Stimulated activated naive CD4-positive, alpha-beta T cell treated with Interleukin-2 at 50 U/mL for 16 hours (primary cell): ENCODE data around the gene ZDHHC21.

Experiments used
- DNase-seq: peaks from one replicate; lab custom pipeline; 2025; lab: John Stamatoyannopoulos, UW

The ZDHHC21 gene, protein sequence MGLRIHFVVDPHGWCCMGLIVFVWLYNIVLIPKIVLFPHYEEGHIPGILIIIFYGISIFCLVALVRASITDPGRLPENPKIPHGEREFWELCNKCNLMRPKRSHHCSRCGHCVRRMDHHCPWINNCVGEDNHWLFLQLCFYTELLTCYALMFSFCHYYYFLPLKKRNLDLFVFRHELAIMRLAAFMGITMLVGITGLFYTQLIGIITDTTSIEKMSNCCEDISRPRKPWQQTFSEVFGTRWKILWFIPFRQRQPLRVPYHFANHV

DNA sequence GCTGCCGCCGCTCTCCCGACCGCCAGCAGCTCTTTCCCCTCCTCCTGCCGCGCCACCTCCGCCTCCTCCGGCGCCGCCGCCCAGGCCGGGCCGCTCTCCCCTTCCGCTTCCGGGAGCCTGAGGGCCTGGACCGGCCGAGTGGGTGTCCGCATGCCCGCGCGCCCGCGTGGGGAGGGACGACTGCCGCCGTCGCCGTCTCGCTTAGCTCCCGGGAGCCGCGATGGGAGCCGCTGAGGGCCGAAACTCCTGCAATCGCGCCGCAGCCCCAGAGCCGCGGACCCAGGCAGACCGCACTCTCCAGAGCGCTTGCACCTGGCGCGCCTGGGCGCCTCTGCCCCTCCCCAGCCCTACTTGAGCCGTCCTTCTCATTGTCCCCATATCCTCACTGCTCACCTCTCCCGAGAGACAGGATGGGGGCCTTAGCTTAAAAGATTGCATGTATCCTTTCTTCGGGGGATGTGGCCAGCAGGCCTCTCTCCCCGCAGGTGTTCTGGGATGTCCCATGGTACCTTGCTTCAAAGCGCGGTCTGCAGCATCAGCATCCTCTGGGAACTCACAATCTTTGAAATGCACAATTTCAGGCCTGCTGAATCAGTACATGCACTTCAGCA is at the start of gene ZDHHC21:
ZDHHC21 (minus strand) TSS at position 182 of the 611 bp plus-strand sequence. CDS start 19,092 bp downstream, outside the sequence.
- DNase-seq = peak; percentile 48

DNA sequence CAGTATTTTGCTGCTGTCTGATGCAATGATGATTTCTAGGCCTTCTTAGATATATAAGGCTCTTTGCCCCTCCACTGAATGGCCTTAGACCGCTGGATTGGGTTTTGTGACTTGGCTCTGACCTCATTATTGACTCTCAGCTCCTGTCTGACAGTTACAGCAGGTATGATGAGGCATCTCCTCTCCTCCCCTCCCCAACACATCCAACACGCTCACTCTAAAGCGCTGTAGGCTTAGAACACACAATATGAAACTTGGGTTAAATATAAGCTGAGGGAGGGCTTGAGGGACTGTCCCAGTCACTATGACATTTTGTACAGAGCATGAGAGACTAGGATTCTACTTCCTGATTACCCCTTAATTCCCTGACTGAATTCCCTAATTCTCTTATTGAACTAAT is 48.1 kb upstream of the ZDHHC21 start:
- DNase-seq = no peak

GRCh38 chr9:14733133-14733532 is 39.9 kb upstream of the ZDHHC21 start:
- no peak for DNase-seq

DNA sequence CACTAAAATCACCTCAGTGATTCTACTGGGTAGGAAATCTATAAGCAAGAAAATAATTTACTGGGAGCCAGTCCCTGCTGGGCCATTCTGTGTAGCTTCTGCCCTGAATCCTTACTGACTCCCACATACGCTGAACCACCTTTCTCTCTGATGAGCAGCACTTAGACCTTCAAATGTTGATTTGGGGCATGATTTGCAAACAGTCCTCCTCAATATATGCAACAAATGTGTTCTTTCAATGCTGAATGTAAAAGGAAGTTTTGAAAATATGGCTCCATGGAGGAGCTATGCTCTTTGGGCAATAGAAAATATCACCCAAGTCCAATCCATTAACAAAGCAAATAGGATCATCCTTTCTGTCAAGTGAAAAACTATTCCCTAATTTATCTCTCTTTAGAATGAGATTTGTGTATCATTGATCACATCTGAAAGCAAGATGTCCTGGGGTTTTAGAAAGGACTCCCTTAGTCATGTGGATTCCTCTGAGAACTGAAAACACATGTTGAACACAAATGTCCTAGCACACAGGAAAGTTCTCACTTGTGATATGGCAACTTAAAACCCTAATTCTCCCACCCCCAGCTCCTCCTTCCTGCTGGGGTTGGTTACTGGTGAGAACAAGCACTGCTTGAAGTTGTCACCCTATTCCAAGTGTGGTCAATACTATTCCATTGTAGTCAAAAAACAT is 38.2 kb upstream of the ZDHHC21 start:
- DNase-seq = no peak

GRCh38 chr9:14730461-14730898 is 37.2 kb upstream of the ZDHHC21 start:
- no peak for DNase-seq

DNA sequence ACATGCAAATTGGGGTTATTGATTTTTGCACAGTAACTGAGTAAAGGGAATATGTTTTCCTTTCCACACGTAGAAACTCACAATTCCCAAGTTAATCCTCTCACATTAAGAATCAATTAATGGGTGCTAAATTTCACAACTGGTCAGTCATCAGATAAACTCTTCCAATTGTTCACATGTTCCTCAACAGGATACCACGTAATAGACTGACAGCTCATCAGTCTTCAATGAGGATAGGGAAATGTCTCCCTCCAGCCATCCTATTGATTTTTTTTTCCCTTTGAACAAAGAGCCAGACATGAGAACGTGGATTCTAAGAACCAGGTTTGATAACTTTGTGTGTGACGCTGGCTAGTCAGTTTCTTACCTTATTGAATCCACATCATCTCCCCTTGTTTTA is 30.1 kb upstream of the ZDHHC21 start:
- no peak for DNase-seq

GRCh38 chr9:14722391-14723035 is 29.3 kb upstream of the ZDHHC21 start, which contains the start of gene CER1:
Gene CER1, minus strand, starts transcription at chr9:14722733. Its CDS starts 61 bp downstream, at chr9:14722672.
- DNase-seq = no peak

DNA sequence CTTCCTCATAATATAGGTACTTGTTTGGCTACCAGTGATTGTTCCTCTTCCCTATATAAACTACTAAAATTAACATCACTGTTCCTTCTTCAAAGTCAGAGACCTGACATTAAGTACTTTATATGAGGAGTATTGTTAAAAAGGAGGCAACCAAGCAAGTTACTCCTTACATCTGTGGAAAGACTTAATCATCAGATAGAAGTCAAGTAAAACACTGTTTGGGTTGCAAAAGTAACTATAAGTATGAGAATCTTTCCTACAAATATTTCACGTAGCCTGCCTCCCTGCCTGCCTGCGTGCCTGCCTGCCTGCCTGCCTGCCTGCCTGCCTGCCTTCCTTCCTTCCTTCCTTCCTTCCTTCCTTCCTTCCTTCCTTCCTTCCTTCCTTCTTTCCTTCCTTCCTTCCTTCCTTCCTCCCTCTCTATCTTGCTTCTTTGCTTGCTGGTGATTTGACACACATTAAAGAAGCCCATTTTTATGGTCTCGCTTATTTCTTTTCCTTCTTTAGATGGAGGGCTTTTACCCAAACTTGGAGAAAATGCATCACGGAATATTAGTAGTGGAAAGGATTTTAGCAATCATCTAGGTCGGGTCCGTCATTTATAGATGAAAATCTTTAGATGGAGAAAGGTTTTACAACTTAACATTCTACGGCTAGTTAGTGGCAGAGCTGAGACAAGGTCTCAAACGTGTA is 26.1 kb upstream of the ZDHHC21 start:
- no peak for DNase-seq

DNA sequence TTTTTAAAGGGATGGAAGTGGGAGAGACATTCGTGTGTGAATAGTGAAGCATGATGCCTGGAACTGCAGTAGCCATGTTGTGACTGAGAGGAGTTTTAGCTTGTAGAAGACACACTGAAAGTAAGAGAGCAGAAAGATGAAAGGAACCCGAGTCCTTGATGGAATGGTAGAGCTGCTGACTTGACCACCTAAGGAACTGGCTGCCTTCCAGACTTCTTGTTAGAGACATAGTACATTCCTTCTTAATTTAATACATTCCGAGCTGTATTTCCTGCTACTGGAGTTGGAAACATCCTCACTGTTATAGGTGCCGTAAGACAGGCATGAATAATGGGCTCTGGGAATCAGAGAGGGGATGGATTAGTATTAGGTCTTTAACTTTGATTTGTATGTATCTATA is 21.9 kb upstream of the ZDHHC21 start:
- DNase-seq = no peak

DNA sequence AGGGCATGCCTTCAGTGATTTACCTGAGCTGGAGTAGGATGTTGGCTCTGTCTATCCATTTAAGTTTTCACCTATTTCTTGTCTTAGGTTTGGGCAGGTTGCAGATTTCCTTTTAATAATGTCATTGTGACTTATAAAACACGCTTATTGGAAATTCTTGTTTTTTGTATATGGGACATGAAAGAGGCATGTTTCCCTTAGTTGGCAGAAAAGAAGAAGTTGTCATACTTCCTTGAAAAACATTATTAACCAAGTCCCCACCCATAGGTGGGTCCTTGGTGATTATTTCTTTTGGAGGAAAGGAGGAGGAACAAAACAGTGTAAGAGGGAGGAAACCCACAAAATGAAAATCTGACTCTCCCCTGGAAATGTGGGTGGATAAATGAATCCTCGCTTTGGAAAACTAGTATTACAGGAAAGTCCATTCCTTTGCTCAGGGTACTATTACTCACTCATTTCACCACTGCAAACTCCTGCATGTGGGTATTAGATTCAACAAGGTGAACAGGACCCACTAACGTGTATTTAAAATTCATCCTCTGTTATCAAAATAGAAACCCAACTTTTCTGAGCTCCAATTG is 20.0 kb upstream of the ZDHHC21 start:
- no peak for DNase-seq

DNA sequence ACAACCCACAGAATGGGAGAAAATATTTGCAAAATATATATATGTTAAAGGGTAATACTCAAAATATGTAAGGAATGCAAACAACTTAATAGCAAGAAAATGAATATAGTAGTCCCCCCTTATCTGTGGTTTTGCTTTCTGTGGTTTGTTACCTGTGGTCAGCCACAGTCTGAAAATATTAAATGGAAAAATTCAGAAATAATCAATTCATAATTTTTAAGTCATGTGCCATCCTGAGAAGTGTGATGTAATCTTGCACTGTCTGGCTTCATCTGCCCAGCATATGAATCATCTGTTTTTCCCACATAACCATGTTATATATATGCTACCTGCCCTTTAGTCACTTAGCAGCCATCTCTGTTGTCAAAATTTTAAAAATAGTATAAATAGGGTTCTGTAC is 17.6 kb upstream of the ZDHHC21 start:
- no peak for DNase-seq

DNA sequence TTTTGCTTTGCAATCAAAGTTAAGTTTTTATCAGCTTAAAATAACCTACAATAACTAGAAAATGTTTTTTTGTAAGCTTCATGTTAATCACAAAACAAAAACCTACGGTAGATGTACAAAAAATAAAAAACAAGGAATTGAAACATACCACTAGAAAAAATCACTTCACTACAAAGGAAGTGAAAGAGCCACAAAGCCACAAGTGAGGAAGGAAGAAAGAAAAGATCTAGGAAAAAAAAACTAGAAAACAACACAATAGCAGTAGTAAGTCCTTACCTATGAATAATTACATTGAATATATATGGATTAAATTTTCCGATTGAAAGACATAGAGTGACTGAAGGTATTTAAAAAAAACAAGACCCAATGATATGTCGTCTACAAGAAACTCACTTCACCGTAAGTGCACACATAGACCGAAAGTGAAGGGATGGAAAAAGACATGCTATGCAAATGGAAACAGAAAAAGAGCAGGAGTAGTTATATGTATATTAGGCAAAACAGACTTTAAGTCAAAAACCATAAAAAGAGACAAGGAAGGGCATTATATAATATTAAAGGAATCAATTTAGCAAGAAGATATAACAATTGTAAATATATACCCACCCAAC is 13.4 kb upstream of the ZDHHC21 start:
- DNase-seq = no peak

DNA sequence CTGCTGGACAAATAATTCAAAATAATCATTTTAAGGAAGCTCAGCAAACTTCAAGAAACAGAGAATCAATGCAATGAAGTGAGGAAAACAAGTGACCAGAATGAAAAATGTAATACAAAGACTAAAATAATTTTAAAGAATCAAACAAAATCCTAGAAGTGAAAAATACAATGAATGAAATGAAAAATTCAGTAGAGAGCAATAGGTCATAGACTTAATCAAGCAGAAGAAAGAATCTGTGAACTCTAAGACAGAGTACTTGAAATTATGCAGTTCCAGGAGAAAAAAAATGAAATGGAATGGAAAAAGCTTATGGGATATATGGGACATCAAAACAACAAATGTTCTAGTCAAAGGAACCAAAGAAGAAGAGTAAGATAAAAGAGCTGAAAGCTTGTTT is 11.8 kb upstream of the ZDHHC21 start:
- DNase-seq = no peak

- no peak for DNase-seq
Measured at GRCh38 chr9:14704281-14704680, 11.0 kb upstream of the ZDHHC21 start.

GRCh38 chr9:14702200-14702720 is 9.0 kb upstream of the ZDHHC21 start:
- no peak for DNase-seq

- peak; percentile 28 for DNase-seq
Measured at GRCh38 chr9:14692470-14693250, 572 bp downstream of the ZDHHC21 start.

GRCh38 chr9:14690948-14691730 is 2.1 kb downstream of the ZDHHC21 start:
- no peak for DNase-seq

DNA sequence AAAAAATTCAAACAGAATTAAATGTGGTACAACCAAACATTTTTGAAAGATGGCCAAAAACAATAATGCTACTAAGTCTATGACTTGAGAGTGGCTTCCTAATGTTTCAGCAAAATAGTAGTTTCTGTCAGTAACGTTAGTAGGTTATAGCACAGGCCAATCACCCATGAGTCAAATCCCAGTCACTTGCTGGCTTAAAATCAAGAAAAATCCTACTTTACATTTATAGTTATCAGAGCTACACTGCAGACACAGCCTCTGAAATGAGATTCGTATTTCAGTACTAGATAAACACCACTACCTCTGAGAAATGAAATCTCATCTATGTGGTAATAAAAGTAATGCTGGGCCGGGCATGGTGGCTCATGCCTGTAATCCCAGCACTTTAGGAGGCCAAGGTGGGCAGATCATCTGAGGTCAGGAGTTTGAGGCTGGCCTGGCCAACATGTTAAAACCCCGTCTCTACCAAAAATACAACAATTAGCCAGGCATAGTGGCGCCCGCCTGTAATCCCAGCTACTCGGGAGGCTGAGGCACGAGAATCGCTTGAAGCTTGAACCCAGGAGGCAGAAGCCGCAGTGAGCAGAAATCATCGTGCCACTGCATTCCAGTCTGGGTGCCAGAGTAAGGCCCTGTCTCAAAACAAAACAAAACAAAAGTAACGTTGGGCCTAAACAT is 6.1 kb downstream of the ZDHHC21 start:
- DNase-seq = no peak

DNA sequence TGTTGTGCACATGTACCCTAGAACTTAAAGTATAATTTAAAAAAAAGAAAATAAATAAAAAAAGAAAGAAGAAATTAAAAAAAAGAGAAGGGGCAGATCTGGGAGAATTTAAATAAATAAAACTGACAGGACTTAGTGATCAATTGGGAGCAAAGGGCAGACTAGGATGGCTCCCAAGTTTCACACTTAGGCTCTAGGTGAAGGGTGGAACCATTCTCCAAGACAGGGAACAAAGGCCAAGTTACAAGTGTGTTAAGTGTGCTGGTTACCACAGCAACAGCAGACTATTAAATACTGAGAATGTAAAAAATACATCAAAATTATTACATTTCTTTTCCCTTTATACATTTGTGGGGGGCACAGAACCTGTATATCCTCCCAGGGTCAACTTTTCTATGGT is 7.1 kb downstream of the ZDHHC21 start:
- no peak for DNase-seq
